ENCODE measurements around the gene CCDC146. TPM values are rescaled to one million over a fixed set of nuclear protein-coding genes. Genes with fewer than 3 reads are reported as not detected.
"Not testable (repeated sequence)": the region's sequence is repeated elsewhere in the genome, so short reads cannot be mapped to it uniquely, and the experiment has no call there.

Gene CCDC146
- total and polyA plus RNA-seq, 2 donors, result 8.7 to 15.6 TPM

- H3K36me3 ChIP-seq (ENCODE audit: control insufficient read depth in 2 of 2, insufficient read depth in 2 of 2, low read length in 1 of 2), result no peaks in the 10 kb centered on the region
- 57% methylated on average over 6 of the region's 6 CpGs for WGBS
- H3K9me3 ChIP-seq (ENCODE audit: control insufficient read depth in 2 of 2, insufficient read depth in 1 of 2, low read length in 1 of 2), result no peaks in the 10 kb centered on the region
- no peaks in the 10 kb centered on the region for H3K27me3 ChIP-seq (ENCODE audit: control insufficient read depth in 2 of 2, insufficient read depth in 1 of 2, low read length in 1 of 2)
- DNase-seq (ENCODE audit: low read depth in 6 of 9, low spot score in 9 of 9), result peak in 1 of 9 donors; percentile 41
- peaks cover 0 to 11% of the 10 kb centered on the region in 2 donors for H3K4me1 ChIP-seq (ENCODE audit: control insufficient read depth in 2 of 2, insufficient read depth in 2 of 2, low read length in 2 of 2)
- H3K4me3 ChIP-seq (ENCODE audit: low read length in 2 of 2), result no peak overlapping the region
- H3K27ac ChIP-seq (ENCODE audit: low read depth in 1 of 2, low read length in 1 of 2), result peak overlapping the region in 1 of 2 donors; percentile 9
Observed at GRCh38 chr7:77330169-77330882, 207.9 kb downstream of the CCDC146 start.

GRCh38 chr7:77331938-77332695, 209.7 kb downstream of the CCDC146 start:
- no peaks in the 10 kb centered on the region for H3K27me3 ChIP-seq (ENCODE audit: control insufficient read depth in 2 of 2, insufficient read depth in 1 of 2, low read length in 1 of 2)
- no peak overlapping the region for H3K27ac ChIP-seq (ENCODE audit: low read depth in 1 of 2, low read length in 1 of 2)
- no peaks in the 10 kb centered on the region for H3K9me3 ChIP-seq (ENCODE audit: control insufficient read depth in 2 of 2, insufficient read depth in 1 of 2, low read length in 1 of 2)
- H3K4me1 ChIP-seq (ENCODE audit: control insufficient read depth in 2 of 2, insufficient read depth in 2 of 2, low read length in 2 of 2), result peaks cover 0 to 11% of the 10 kb centered on the region in 2 donors
- whole genome bisulfite sequencing, result 65% methylated on average over 3 of the region's 3 CpGs
- DNase-seq (ENCODE audit: low read depth in 6 of 9, low spot score in 9 of 9), result peak in 8 of 9 donors; percentile 26 to 81 (median 47)
- no peaks in the 10 kb centered on the region for H3K36me3 ChIP-seq (ENCODE audit: control insufficient read depth in 2 of 2, insufficient read depth in 2 of 2, low read length in 1 of 2)
- no peak overlapping the region for H3K4me3 ChIP-seq (ENCODE audit: low read length in 2 of 2)

GRCh38 chr7:77334039-77334438, 211.6 kb downstream of the CCDC146 start:
- 97% methylated on average over 2 of the region's 2 CpGs for WGBS
- DNase-seq (ENCODE audit: low read depth in 6 of 9, low spot score in 9 of 9); H3K9me3 ChIP-seq (ENCODE audit: control insufficient read depth in 2 of 2, insufficient read depth in 1 of 2, low read length in 1 of 2); H3K27me3 ChIP-seq (ENCODE audit: control insufficient read depth in 2 of 2, insufficient read depth in 1 of 2, low read length in 1 of 2); H3K4me3 ChIP-seq (ENCODE audit: low read length in 2 of 2); H3K36me3 ChIP-seq (ENCODE audit: control insufficient read depth in 2 of 2, insufficient read depth in 2 of 2, low read length in 1 of 2); H3K27ac ChIP-seq (ENCODE audit: low read depth in 1 of 2, low read length in 1 of 2); H3K4me1 ChIP-seq (ENCODE audit: control insufficient read depth in 2 of 2, insufficient read depth in 2 of 2, low read length in 2 of 2): not testable (repeated sequence)

GRCh38 chr7:77335581-77335980, 213.2 kb downstream of the CCDC146 start:
- H3K27ac ChIP-seq (ENCODE audit: low read depth in 1 of 2, low read length in 1 of 2), result no peak overlapping the region
- no peak for DNase-seq (ENCODE audit: low read depth in 6 of 9, low spot score in 9 of 9)
- no peaks in the 10 kb centered on the region for H3K4me1 ChIP-seq (ENCODE audit: control insufficient read depth in 2 of 2, insufficient read depth in 2 of 2, low read length in 2 of 2)
- H3K4me3 ChIP-seq (ENCODE audit: low read length in 2 of 2), result no peak overlapping the region
- H3K36me3 ChIP-seq (ENCODE audit: control insufficient read depth in 2 of 2, insufficient read depth in 2 of 2, low read length in 1 of 2), result no peaks in the 10 kb centered on the region
- H3K9me3 ChIP-seq (ENCODE audit: control insufficient read depth in 2 of 2, insufficient read depth in 1 of 2, low read length in 1 of 2), result no peaks in the 10 kb centered on the region
- H3K27me3 ChIP-seq (ENCODE audit: control insufficient read depth in 2 of 2, insufficient read depth in 1 of 2, low read length in 1 of 2), result no peaks in the 10 kb centered on the region

GRCh38 chr7:77337456-77337990, 215.1 kb downstream of the CCDC146 start:
- Histone ChIP-seq H3K9me3 (ENCODE audit: control insufficient read depth in 2 of 2, insufficient read depth in 1 of 2, low read length in 1 of 2) (no peaks in the 10 kb centered on the region), H3K4me1 (ENCODE audit: control insufficient read depth in 2 of 2, insufficient read depth in 2 of 2, low read length in 2 of 2) (no peaks in the 10 kb centered on the region), H3K36me3 (ENCODE audit: control insufficient read depth in 2 of 2, insufficient read depth in 2 of 2, low read length in 1 of 2) (no peaks in the 10 kb centered on the region), H3K27ac (ENCODE audit: low read depth in 1 of 2, low read length in 1 of 2) (no peak overlapping the region), H3K27me3 (ENCODE audit: control insufficient read depth in 2 of 2, insufficient read depth in 1 of 2, low read length in 1 of 2) (no peaks in the 10 kb centered on the region), H3K4me3 (ENCODE audit: low read length in 2 of 2) (no peak overlapping the region)
- WGBS, result 86% methylated on average over 2 of the region's 2 CpGs
- no peak for DNase-seq (ENCODE audit: low read depth in 6 of 9, low spot score in 9 of 9)

DNA sequence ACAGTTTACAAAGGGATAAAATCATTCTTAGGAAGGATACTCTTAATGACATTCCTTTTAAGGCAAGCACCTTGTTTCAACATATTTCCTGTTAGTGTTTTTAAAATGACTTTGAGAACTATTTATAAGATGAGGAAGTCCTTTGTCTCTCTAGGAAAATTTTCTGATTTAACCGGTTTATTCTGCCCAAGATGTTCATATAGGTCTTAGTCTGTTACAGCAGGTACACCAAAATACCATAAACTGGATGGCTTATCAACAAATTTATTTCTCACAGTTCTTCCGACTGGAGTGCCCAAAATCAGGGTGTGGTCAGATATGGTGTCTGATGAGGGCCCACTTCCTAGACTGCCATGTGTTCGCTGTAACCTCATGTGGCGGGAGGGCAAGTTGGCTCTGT, 215.8 kb downstream of the CCDC146 start:
- Histone ChIP-seq H3K36me3 (ENCODE audit: control insufficient read depth in 2 of 2, insufficient read depth in 2 of 2, low read length in 1 of 2) (no peaks in the 10 kb centered on the region), H3K9me3 (ENCODE audit: control insufficient read depth in 2 of 2, insufficient read depth in 1 of 2, low read length in 1 of 2) (no peaks in the 10 kb centered on the region), H3K27ac (ENCODE audit: low read depth in 1 of 2, low read length in 1 of 2) (no peak overlapping the region), H3K4me1 (ENCODE audit: control insufficient read depth in 2 of 2, insufficient read depth in 2 of 2, low read length in 2 of 2) (no peaks in the 10 kb centered on the region), H3K27me3 (ENCODE audit: control insufficient read depth in 2 of 2, insufficient read depth in 1 of 2, low read length in 1 of 2) (no peaks in the 10 kb centered on the region), H3K4me3 (ENCODE audit: low read length in 2 of 2) (no peak overlapping the region)
- WGBS, result 71% methylated on average over 4 of the region's 4 CpGs
- no peak for DNase-seq (ENCODE audit: low read depth in 6 of 9, low spot score in 9 of 9)

DNA sequence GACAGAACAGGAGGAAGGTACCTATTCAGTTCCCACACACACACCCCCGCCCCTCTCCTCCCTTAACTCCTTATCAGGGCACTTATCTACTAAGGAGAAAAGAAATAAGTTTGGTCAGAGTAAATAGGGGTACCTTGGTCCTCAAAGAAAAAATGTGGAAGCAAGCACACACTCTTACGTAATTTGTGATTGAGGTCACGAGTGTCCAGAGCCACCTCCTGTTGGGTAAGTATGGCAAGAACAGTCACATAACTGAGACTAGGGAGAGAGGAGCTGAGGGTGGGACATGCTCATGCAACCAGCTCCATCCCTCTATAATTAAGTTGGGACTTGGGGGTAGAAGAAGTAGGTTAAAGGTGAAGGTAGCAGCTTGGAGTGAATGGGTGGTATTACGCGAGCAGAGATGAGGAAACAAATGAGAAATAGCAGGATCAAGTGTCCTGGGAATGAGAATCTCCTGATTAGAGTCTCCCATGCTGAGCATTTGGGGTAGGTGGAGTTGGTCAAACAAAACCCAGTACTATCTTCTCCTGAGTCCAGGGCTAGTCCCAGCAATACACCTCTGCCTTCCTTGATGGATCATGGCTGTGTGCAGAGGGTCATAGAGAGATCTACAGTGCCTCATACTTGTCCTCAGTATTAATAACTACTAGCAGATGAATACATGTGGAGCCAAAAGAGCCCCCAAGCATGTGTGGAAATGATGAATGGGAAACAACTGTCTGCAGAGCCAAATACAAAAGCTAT, 216.6 kb downstream of the CCDC146 start:
- H3K9me3 ChIP-seq (ENCODE audit: control insufficient read depth in 2 of 2, insufficient read depth in 1 of 2, low read length in 1 of 2), result no peaks in the 10 kb centered on the region
- no peak for DNase-seq (ENCODE audit: low read depth in 6 of 9, low spot score in 9 of 9)
- H3K4me1 ChIP-seq (ENCODE audit: control insufficient read depth in 2 of 2, insufficient read depth in 2 of 2, low read length in 2 of 2), result no peaks in the 10 kb centered on the region
- H3K27ac ChIP-seq (ENCODE audit: low read depth in 1 of 2, low read length in 1 of 2), result no peak overlapping the region
- WGBS, result 77% methylated on average over 5 of the region's 5 CpGs
- H3K36me3 ChIP-seq (ENCODE audit: control insufficient read depth in 2 of 2, insufficient read depth in 2 of 2, low read length in 1 of 2), result no peaks in the 10 kb centered on the region
- no peaks in the 10 kb centered on the region for H3K27me3 ChIP-seq (ENCODE audit: control insufficient read depth in 2 of 2, insufficient read depth in 1 of 2, low read length in 1 of 2)
- H3K4me3 ChIP-seq (ENCODE audit: low read length in 2 of 2), result no peak overlapping the region

DNA sequence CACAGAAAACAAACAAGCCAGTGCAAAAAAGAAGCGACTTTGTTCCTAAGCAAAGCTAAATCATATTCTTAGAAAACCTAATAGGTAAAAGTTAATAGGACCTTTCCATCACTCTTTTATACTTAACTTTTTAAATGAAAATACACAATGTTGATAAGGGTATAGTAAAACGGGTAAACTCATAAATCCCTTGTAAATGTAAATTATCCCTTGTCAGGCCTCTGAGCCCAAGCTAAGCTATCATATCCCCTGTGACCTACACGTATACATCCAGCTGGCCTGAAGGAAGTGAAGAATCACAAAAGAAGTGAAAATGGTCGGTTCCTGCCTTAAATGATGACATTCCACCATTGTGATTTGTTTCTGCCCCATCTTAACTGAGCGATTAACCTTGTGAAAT, 217.3 kb downstream of the CCDC146 start:
- H3K4me1 ChIP-seq (ENCODE audit: control insufficient read depth in 2 of 2, insufficient read depth in 2 of 2, low read length in 2 of 2), result no peaks in the 10 kb centered on the region
- no peak for DNase-seq (ENCODE audit: low read depth in 6 of 9, low spot score in 9 of 9)
- WGBS, result 96% methylated on average over 5 of the region's 5 CpGs
- H3K9me3 ChIP-seq (ENCODE audit: control insufficient read depth in 2 of 2, insufficient read depth in 1 of 2, low read length in 1 of 2), result no peaks in the 10 kb centered on the region
- H3K36me3 ChIP-seq (ENCODE audit: control insufficient read depth in 2 of 2, insufficient read depth in 2 of 2, low read length in 1 of 2), result no peaks in the 10 kb centered on the region
- no peak overlapping the region for H3K27ac ChIP-seq (ENCODE audit: low read depth in 1 of 2, low read length in 1 of 2)
- no peaks in the 10 kb centered on the region for H3K27me3 ChIP-seq (ENCODE audit: control insufficient read depth in 2 of 2, insufficient read depth in 1 of 2, low read length in 1 of 2)
- H3K4me3 ChIP-seq (ENCODE audit: low read length in 2 of 2), result no peak overlapping the region
